Inflammatory macrophage treated with lipopolysaccharide for 1 hour (primary cell): Measurements from ENCODE around the gene RALY.
"Not testable (repeated sequence)": the region's sequence is repeated elsewhere in the genome, so short reads cannot be mapped to it uniquely, and the experiment has no call there.

Source experiments
- DNase-seq, 2 donors: peaks; one replicate each; pipeline ENCODE4 v3.0.0-alpha.2; 2020 to 2022

The RALY gene

GRCh38 chr20:34111702-34112599, 118.2 kb downstream of the RALY start, which contains the start of gene EIF2S2:
TSS of gene EIF2S2 (minus strand) at chr20:34112243. CDS start at chr20:34112110, 133 bp downstream.
- DNase-seq, result peak; percentile 98 to 99

GRCh38 chr20:34112600-34113101, 118.9 kb downstream of the RALY start:
- DNase-seq, result peak; percentile 59 to 69

- DNase-seq, result no peak
Measured at GRCh38 chr20:34114809-34115208, 121.1 kb downstream of the RALY start.

GRCh38 chr20:34115232-34115631, 121.5 kb downstream of the RALY start:
- no peak for DNase-seq

- DNase-seq, result no peak
Measured at GRCh38 chr20:34120213-34120612, 126.5 kb downstream of the RALY start.

GRCh38 chr20:34122274-34122980, 128.7 kb downstream of the RALY start:
- no peak for DNase-seq

GRCh38 chr20:34123309-34123708, 129.6 kb downstream of the RALY start:
- no peak for DNase-seq

GRCh38 chr20:34124469-34125249, 130.9 kb downstream of the RALY start:
- DNase-seq, result no peak

GRCh38 chr20:34127792-34128191, 134.1 kb downstream of the RALY start:
- DNase-seq, result no peak

- DNase-seq, result peak; percentile 46 to 88
Measured at GRCh38 chr20:34129518-34130162, 135.9 kb downstream of the RALY start.

GRCh38 chr20:34131491-34131890, 137.8 kb downstream of the RALY start:
- no peak for DNase-seq

- not testable (repeated sequence) for DNase-seq
Measured at GRCh38 chr20:34132491-34132890, 138.8 kb downstream of the RALY start.

GRCh38 chr20:34132943-34133342, 139.2 kb downstream of the RALY start:
- DNase-seq, result not testable (repeated sequence)

- DNase-seq, result not testable (repeated sequence)
Measured at GRCh38 chr20:34133365-34133860, 139.7 kb downstream of the RALY start.
